Measurements from ENCODE around the gene TBC1D3K. TPM values are rescaled to one million over a fixed set of nuclear protein-coding genes. Genes with fewer than 3 reads are reported as not detected.
"Not testable (repeated sequence)": the region's sequence is repeated elsewhere in the genome, so short reads cannot be mapped to it uniquely, and the experiment has no call there.

The TBC1D3K gene
- under 1 TPM in 1 of 6 donors, not detected in 5; 0.15 TPM for total RNA-seq

DNA sequence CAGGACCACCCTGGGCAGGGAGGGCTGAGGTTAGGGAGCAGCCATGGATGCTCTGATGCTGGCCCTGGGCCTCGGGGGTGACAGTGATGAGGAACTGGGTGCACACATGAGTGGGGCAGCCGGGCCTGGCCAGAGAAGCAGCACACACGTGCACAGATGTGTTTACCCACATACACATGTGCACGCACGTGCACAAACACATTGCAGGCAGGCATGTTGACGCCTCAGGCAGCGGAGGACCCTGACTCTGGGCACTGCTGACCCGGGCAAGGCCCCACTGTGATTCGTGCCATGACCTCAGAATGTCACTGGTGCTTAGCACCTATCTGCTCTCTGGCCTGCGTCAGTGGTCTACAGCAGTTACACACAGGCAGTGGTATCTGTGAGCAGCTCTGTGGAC is at the start of gene TBC1D3K:
TBC1D3K (plus strand) TSS at position 301 of the 400 bp plus-strand sequence. CDS start 1,585 bp downstream, outside the sequence.
- not testable (repeated sequence) for H3K9me3 ChIP-seq; H3K4me1 ChIP-seq; ATAC-seq (ENCODE audit: low FRiP score in 2 of 2); DNase-seq; H3K27ac ChIP-seq; H3K4me3 ChIP-seq; H3K36me3 ChIP-seq; H3K27me3 ChIP-seq
- WGBS, 2 donors, result no CpG with 5 or more reads among the region's 10 CpGs

DNA sequence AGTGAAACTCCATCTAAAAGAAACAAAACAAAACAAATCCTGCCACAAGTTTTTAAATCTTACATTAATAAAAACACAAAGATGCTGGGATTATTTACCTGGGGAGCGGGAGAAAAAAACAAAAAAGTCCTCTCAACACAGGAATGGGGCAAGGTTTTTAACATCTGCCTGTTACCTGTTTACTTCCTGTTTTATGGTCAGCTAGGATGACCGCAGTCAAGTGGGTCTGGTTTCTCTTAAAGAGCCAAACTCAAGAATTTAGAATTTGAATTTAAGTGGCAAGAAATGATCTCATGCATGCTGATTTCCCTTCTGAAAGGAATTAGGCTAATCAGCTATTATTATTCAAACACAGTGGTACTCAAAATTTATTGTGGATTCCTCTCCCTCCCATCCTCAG is 39.7 kb upstream of the TBC1D3K start:
- no peaks in the 10 kb centered on the region for H3K27me3 ChIP-seq
- no peak overlapping the region for H3K4me3 ChIP-seq
- 44 to 49% methylated on average over 2 of the region's 2 CpGs for WGBS, 2 donors
- no peak for ATAC-seq (ENCODE audit: low FRiP score in 2 of 2)
- H3K4me1 ChIP-seq, result no peaks in the 10 kb centered on the region
- H3K9me3 ChIP-seq, result no peaks in the 10 kb centered on the region
- no peak for DNase-seq
- H3K36me3 ChIP-seq, result no peaks in the 10 kb centered on the region
- no peak for TF ChIP-seq EP300 (IDR thresholded peaks at IDR 0.05)
- TF ChIP-seq POLR2AphosphoS5 (IDR thresholded peaks at IDR 0.05), result no peak
- TF ChIP-seq, protein P1, sequence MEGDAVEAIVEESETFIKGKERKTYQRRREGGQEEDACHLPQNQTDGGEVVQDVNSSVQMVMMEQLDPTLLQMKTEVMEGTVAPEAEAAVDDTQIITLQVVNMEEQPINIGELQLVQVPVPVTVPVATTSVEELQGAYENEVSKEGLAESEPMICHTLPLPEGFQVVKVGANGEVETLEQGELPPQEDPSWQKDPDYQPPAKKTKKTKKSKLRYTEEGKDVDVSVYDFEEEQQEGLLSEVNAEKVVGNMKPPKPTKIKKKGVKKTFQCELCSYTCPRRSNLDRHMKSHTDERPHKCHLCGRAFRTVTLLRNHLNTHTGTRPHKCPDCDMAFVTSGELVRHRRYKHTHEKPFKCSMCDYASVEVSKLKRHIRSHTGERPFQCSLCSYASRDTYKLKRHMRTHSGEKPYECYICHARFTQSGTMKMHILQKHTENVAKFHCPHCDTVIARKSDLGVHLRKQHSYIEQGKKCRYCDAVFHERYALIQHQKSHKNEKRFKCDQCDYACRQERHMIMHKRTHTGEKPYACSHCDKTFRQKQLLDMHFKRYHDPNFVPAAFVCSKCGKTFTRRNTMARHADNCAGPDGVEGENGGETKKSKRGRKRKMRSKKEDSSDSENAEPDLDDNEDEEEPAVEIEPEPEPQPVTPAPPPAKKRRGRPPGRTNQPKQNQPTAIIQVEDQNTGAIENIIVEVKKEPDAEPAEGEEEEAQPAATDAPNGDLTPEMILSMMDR (IDR thresholded peaks at IDR 0.05), result no peak
- no peak for TF ChIP-seq POLR2A (IDR thresholded peaks at IDR 0.05)
- no peak overlapping the region for H3K27ac ChIP-seq

DNA sequence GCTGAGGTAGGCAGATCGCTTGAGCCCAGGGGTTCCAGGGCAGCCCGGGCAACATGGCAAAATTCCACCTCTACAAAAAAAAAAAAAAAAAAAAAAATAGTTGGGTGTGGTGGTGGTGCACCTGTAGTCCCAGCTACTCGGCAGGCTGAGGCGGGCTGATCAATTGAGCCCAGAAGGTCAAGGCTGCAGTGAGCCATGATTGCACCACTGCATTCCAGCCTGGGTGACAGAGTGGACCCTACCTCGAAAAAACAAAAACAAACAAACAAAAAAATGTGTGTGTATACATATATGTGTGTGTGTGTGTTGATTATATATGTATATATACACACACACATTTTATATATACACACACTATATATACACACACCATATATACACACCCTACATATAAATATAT is 39.1 kb upstream of the TBC1D3K start:
- DNase-seq (no peak), ATAC-seq (ENCODE audit: low FRiP score in 2 of 2) (no peak)
- H3K9me3 ChIP-seq, result no peaks in the 10 kb centered on the region
- TF ChIP-seq, protein P1 (IDR thresholded peaks at IDR 0.05), result no peak
- TF ChIP-seq POLR2A (IDR thresholded peaks at IDR 0.05), result no peak
- TF ChIP-seq EP300 (IDR thresholded peaks at IDR 0.05), result no peak
- no peak for TF ChIP-seq POLR2AphosphoS5 (IDR thresholded peaks at IDR 0.05)
- WGBS, 2 donors, result 78 to 81% methylated on average over 5 of the region's 5 CpGs
- no peak overlapping the region for H3K4me3 ChIP-seq
- H3K27me3 ChIP-seq, result no peaks in the 10 kb centered on the region
- H3K36me3 ChIP-seq, result no peaks in the 10 kb centered on the region
- H3K27ac ChIP-seq, result no peak overlapping the region
- no peaks in the 10 kb centered on the region for H3K4me1 ChIP-seq

DNA sequence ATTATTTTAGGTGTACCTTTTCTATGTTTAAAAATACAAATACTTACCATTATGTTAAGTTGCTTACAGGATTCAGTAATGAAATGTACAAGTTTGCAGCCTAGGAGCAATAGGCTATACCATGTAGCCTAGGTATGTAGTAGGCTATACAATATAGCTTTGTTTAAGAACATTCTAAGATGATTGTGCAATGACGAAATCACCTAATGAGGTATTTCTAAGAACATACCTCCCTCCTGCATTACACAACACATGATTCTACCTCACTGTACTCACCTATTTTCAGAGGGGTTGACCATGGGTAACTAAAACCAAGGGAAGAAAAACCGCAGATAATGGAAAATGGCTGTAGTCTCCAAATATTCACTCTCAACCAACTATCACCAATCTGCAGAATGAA is 35.3 kb upstream of the TBC1D3K start:
- H3K27me3 ChIP-seq, result no peaks in the 10 kb centered on the region
- H3K4me3 ChIP-seq, result no peak overlapping the region
- no peaks in the 10 kb centered on the region for H3K36me3 ChIP-seq
- ATAC-seq (ENCODE audit: low FRiP score in 2 of 2) (no peak), DNase-seq (no peak)
- no peak overlapping the region for H3K27ac ChIP-seq
- H3K4me1 ChIP-seq, result no peaks in the 10 kb centered on the region
- no peak for TF ChIP-seq EP300 (IDR thresholded peaks at IDR 0.05)
- TF ChIP-seq, protein P1 (IDR thresholded peaks at IDR 0.05), result no peak
- no peak for TF ChIP-seq POLR2A (IDR thresholded peaks at IDR 0.05)
- 82 to 88% methylated on average over 2 of the region's 2 CpGs for WGBS, 2 donors
- no peaks in the 10 kb centered on the region for H3K9me3 ChIP-seq

DNA sequence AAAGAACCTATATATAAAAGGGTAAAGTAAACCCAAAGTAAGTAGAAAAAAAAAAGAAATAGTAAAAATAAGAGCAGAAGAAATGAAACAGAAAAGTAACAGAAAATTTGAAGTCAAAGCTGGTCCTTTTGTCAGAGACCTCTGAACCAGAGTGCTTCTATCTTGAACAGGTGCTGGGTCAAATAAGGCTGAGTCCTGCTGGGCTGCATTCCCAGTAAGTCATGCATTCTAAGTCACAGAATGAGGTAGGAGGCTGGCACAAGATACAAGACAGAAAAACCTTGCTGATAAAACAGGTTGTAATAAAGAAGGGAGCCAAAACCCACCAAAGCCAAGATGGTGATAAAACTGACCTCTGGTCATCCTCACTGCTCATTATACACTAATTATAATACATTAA is 27.3 kb upstream of the TBC1D3K start:
- H3K9me3 ChIP-seq; H3K27me3 ChIP-seq; H3K36me3 ChIP-seq; H3K4me3 ChIP-seq; DNase-seq; H3K4me1 ChIP-seq; H3K27ac ChIP-seq; ATAC-seq (ENCODE audit: low FRiP score in 2 of 2): not testable (repeated sequence)

Small RNAs within 50 kb of the gene (small RNA-seq; reads per million reads assigned to genes)
- gene RF00001 (0 reads per million in 4 donors), gene RNU6-489P (0 reads per million in 4 donors)

Other genes with a start within 250 kb of the TBC1D3K start
- gene HNF1B, start 179.4 kb upstream of the TBC1D3K start, total RNA-seq, result 10 to 100 TPM; 14.4 to 31.4 (median 16.0) TPM
- gene TBC1D3L, start 64.6 kb downstream of the TBC1D3K start, total RNA-seq, result 10 to 100 TPM in 5 of 6 donors, 1 to 10 TPM in 1; 9.4 to 57.6 (median 17.8) TPM
- under 1 TPM in 2 of 6 donors, not detected in 4; 0.47 to 0.76 TPM for gene TBC1D3D, start 79.6 kb downstream of the TBC1D3K start, total RNA-seq
- gene TBC1D3C, start 144.2 kb downstream of the TBC1D3K start, total RNA-seq, result under 1 TPM in 1 of 6 donors, not detected in 5; 0.29 TPM
- not detected for gene TBC1D3E, start 203.5 kb downstream of the TBC1D3K start, total RNA-seq

Data from upper lobe of left lung (tissue), 6 donors.